ENCODE data around the gene GPR84. TPM values are rescaled to one million over a fixed set of nuclear protein-coding genes. Genes with fewer than 3 reads are reported as not detected.

The GPR84 gene
- total RNA-seq, 2 donors from 2014 or later: not detected

GRCh38 chr12:54370171-54370730 is 6.0 kb upstream of the GPR84 start:
- H3K27me3 ChIP-seq: no peaks in the 10 kb centered on the region
- intact Hi-C loops (cut with DNase I): no loop called here
- no peaks in the 10 kb centered on the region for H3K36me3 ChIP-seq (replicated peaks in 1 of 2; ENCODE audit: insufficient read depth in 1 of 2, low read depth in 2 of 2)
- H3K4me1 ChIP-seq: peaks cover 33% of the 10 kb centered on the region
- 9 to 16% methylated on average over 12 to 43 of the region's 44 CpGs for WGBS, 2 donors
- no peaks in the 10 kb centered on the region for H3K9me3 ChIP-seq
- TF ChIP-seq, protein P1, sequence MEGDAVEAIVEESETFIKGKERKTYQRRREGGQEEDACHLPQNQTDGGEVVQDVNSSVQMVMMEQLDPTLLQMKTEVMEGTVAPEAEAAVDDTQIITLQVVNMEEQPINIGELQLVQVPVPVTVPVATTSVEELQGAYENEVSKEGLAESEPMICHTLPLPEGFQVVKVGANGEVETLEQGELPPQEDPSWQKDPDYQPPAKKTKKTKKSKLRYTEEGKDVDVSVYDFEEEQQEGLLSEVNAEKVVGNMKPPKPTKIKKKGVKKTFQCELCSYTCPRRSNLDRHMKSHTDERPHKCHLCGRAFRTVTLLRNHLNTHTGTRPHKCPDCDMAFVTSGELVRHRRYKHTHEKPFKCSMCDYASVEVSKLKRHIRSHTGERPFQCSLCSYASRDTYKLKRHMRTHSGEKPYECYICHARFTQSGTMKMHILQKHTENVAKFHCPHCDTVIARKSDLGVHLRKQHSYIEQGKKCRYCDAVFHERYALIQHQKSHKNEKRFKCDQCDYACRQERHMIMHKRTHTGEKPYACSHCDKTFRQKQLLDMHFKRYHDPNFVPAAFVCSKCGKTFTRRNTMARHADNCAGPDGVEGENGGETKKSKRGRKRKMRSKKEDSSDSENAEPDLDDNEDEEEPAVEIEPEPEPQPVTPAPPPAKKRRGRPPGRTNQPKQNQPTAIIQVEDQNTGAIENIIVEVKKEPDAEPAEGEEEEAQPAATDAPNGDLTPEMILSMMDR (IDR thresholded peaks at IDR 0.05): peak; percentile 87 to 97 (median 92)
- no peak for TF ChIP-seq POLR2A (IDR thresholded peaks at IDR 0.05)
- no peak overlapping the region for H3K27ac ChIP-seq
- ATAC-seq (peak; percentile 84), DNase-seq (peak; percentile 71 to 82 (median 80))
- no peak overlapping the region for H3K4me3 ChIP-seq

DNA sequence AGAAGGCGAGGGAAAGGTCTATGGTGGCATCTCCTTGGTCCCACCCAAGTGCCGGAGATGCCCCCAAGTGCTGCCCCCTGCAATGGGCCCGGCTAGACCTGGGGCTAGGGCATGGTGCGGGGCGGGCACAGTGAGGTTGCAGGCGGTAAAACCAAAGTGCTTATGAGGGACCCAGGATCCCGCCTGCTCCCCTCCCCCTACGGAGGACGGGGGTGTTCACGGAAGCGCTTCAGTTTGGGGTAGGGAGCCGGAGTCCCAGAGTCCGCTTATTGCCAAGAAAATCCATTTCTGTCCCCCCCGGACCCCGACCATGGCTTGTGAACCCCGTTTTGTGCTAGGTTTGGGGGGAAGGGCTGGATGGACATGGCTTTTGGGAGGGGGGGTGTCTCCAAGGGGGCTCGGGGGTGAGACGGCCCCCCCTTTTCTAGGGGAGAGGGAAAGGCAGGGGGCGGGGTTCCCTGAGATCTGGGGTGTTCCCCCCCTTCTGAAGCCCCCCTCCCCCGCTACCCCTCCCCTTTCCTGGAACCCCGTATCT is 5.4 kb upstream of the GPR84 start:
- H3K9me3 ChIP-seq: no peaks in the 10 kb centered on the region
- ATAC-seq (no peak), DNase-seq (no peak)
- 45 to 54% methylated on average over 5 to 19 of the region's 21 CpGs for WGBS, 2 donors
- no peak overlapping the region for H3K27ac ChIP-seq
- H3K27me3 ChIP-seq: no peaks in the 10 kb centered on the region
- peaks cover 33% of the 10 kb centered on the region for H3K4me1 ChIP-seq
- no peaks in the 10 kb centered on the region for H3K36me3 ChIP-seq (replicated peaks in 1 of 2; ENCODE audit: insufficient read depth in 1 of 2, low read depth in 2 of 2)
- H3K4me3 ChIP-seq: no peak overlapping the region
- TF ChIP-seq, protein P1 (IDR thresholded peaks at IDR 0.05): no peak
- no peak for TF ChIP-seq POLR2A (IDR thresholded peaks at IDR 0.05)
- intact Hi-C loops (cut with DNase I): loop anchor here (10.0 kb wide), 2 partner anchors 115 to 145 kb away; no protein-coding TSS in a partner anchor

DNA sequence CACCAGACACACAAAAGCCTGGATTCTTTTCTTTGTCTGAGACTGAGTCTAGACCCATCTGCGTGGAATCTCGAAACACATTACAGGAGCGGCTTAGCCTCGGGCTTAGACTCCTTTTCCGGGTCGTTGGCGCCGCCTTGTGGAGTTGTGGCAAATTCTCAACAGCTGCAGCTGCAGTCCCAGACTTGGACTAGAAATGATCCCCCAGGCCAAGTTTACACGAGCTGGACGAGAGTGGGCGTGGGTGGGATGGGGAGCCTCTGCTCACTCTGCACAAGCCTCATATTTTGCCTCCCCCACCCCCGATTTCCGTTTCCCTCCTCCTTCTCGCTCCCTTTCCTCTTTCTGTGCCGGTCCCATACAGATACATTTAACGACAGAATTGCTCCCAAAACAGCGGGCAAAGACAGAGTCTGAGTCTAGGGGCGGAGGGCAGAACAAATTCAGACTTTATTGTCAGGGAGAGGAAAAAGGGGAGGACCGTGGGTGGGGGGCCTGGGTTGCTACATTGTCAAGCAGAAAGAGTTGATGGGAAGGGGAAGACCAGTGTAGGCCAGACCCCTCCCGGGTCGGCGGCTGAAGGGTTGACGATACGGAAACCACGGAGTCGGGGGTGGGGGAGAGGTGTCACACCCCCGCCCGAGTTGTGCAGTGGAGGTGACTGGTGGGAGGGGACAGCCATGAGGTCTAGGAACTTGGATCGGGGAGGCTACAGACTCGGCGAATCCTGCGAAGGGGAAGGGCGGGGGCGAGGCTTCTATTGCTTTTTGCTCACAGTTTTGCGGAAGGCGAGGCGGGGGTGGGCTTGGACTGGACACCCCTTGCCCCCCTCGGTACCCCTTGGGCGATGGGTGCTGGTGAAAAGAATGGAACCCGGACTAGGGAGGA is 4.7 kb upstream of the GPR84 start:
- intact Hi-C loops (cut with DNase I): loop anchor here (10.0 kb wide), 2 partner anchors 114 to 144 kb away; no protein-coding TSS in a partner anchor
- Histone ChIP-seq H3K4me3 (no peak overlapping the region), H3K9me3 (no peaks in the 10 kb centered on the region), H3K27me3 (no peaks in the 10 kb centered on the region), H3K4me1 (peaks cover 33% of the 10 kb centered on the region), H3K27ac (no peak overlapping the region), H3K36me3 (replicated peaks in 1 of 2; ENCODE audit: insufficient read depth in 1 of 2, low read depth in 2 of 2) (no peaks in the 10 kb centered on the region)
- TF ChIP-seq, protein P1 (IDR thresholded peaks at IDR 0.05): peak; percentile 67 to 89 (median 83)
- no peak for TF ChIP-seq POLR2A (IDR thresholded peaks at IDR 0.05)
- ATAC-seq: peak; percentile 86
- peak; percentile 91 to 93 (median 92) for DNase-seq
- 22 to 31% methylated on average over 33 to 40 of the region's 40 CpGs for WGBS, 2 donors

- no peaks in the 10 kb centered on the region for H3K27me3 ChIP-seq
- H3K9me3 ChIP-seq: no peaks in the 10 kb centered on the region
- peaks cover 33% of the 10 kb centered on the region for H3K4me1 ChIP-seq
- intact Hi-C loops (cut with DNase I): loop anchor here (10.0 kb wide), 2 partner anchors 113 to 143 kb away; no protein-coding TSS in a partner anchor
- no peak for DNase-seq
- no peaks in the 10 kb centered on the region for H3K36me3 ChIP-seq (replicated peaks in 1 of 2; ENCODE audit: insufficient read depth in 1 of 2, low read depth in 2 of 2)
- WGBS, 2 donors: 27 to 29% methylated on average over 5 of the region's 5 CpGs
- H3K4me3 ChIP-seq: no peak overlapping the region
- H3K27ac ChIP-seq: no peak overlapping the region
- no peak for ATAC-seq
- TF ChIP-seq, protein P1 (IDR thresholded peaks at IDR 0.05): no peak
- TF ChIP-seq POLR2A (IDR thresholded peaks at IDR 0.05): no peak
Measured at GRCh38 chr12:54368025-54368708, 3.9 kb upstream of the GPR84 start.
